ENCODE measurements around the gene SPHK2.
A peak's percentile ranks its signal among the peaks of the same experiment; 100 is the strongest.

The SPHK2 gene

GRCh38 chr19:48623556-48624066, 4.3 kb downstream of the SPHK2 start:
- no peaks in the 10 kb centered on the region for H3K9me2 ChIP-seq (replicated peaks; ENCODE audit: control insufficient read depth, low read length)
- H3K27ac ChIP-seq (ENCODE audit: low read depth, low read length) = peak overlapping the region; percentile 32
- no peaks in the 10 kb centered on the region for H4K20me1 ChIP-seq (ENCODE audit: control insufficient read depth, insufficient read depth, low read depth, low read length)
- H3K27me3 ChIP-seq (ENCODE audit: control insufficient read depth, low read length) = no peaks in the 10 kb centered on the region
- H3K4me3 ChIP-seq (ENCODE audit: low read length) = peak overlapping the region; percentile 78
- H3K79me2 ChIP-seq (ENCODE audit: control insufficient read depth, low read length) = peaks cover 37% of the 10 kb centered on the region
- peaks cover 26% of the 10 kb centered on the region for H3K4me1 ChIP-seq (ENCODE audit: control insufficient read depth, low read length)
- H3F3A ChIP-seq (ENCODE audit: control insufficient read depth, insufficient read depth) = peaks cover 5% of the 10 kb centered on the region
- no peaks in the 10 kb centered on the region for H3K9me3 ChIP-seq (ENCODE audit: control insufficient read depth, insufficient read depth, low read length)
- peaks cover 11% of the 10 kb centered on the region for H3K36me3 ChIP-seq (ENCODE audit: control insufficient read depth, low read length)
- peak overlapping the region; percentile 91 for H3K4me2 ChIP-seq (ENCODE audit: low read length)
- no peak for TF ChIP-seq EZH2phosphoT487 (IDR thresholded peaks at IDR 0.05; ENCODE audit: borderline replicate concordance, low read length)
- no peak for TF ChIP-seq CTCF (IDR thresholded peaks at IDR 0.05; ENCODE audit: low read depth, low read length, poor library complexity, severe bottlenecking)

GRCh38 chr19:48624067-48624594, 4.8 kb downstream of the SPHK2 start:
- peaks cover 33% of the 10 kb centered on the region for H3K79me2 ChIP-seq (ENCODE audit: control insufficient read depth, low read length)
- peak overlapping the region; percentile 32; the same call in 1 of the 2 replicates for H3K27ac ChIP-seq (ENCODE audit: low read depth, low read length)
- no peaks in the 10 kb centered on the region for H3K27me3 ChIP-seq (ENCODE audit: control insufficient read depth, low read length)
- H3K36me3 ChIP-seq (ENCODE audit: control insufficient read depth, low read length) = peaks cover 8% of the 10 kb centered on the region
- H3K9me2 ChIP-seq (replicated peaks; ENCODE audit: control insufficient read depth, low read length) = no peaks in the 10 kb centered on the region
- peaks cover 26% of the 10 kb centered on the region for H3K4me1 ChIP-seq (ENCODE audit: control insufficient read depth, low read length)
- no peaks in the 10 kb centered on the region for H4K20me1 ChIP-seq (ENCODE audit: control insufficient read depth, insufficient read depth, low read depth, low read length)
- no peaks in the 10 kb centered on the region for H3K9me3 ChIP-seq (ENCODE audit: control insufficient read depth, insufficient read depth, low read length)
- peak overlapping the region; percentile 78 for H3K4me3 ChIP-seq (ENCODE audit: low read length)
- TF ChIP-seq CTCF (IDR thresholded peaks at IDR 0.05; ENCODE audit: low read depth, low read length, poor library complexity, severe bottlenecking) = no peak
- TF ChIP-seq EZH2phosphoT487 (IDR thresholded peaks at IDR 0.05; ENCODE audit: borderline replicate concordance, low read length) = no peak
- peaks cover 4% of the 10 kb centered on the region for H3F3A ChIP-seq (ENCODE audit: control insufficient read depth, insufficient read depth)
- H3K4me2 ChIP-seq (ENCODE audit: low read length) = peak overlapping the region; percentile 91

GRCh38 chr19:48624791-48625723, 5.8 kb downstream of the SPHK2 start:
- Histone ChIP-seq H3K9me2 (replicated peaks; ENCODE audit: control insufficient read depth, low read length) (no peaks in the 10 kb centered on the region), H3F3A (ENCODE audit: control insufficient read depth, insufficient read depth) (peaks cover 4% of the 10 kb centered on the region), H3K4me1 (ENCODE audit: control insufficient read depth, low read length) (peaks cover 22% of the 10 kb centered on the region), H4K20me1 (ENCODE audit: control insufficient read depth, insufficient read depth, low read depth, low read length) (no peaks in the 10 kb centered on the region), H3K4me2 (ENCODE audit: low read length) (peak overlapping the region; percentile 91), H3K79me2 (ENCODE audit: control insufficient read depth, low read length) (peaks cover 26% of the 10 kb centered on the region), H3K9me3 (ENCODE audit: control insufficient read depth, insufficient read depth, low read length) (no peaks in the 10 kb centered on the region), H3K36me3 (ENCODE audit: control insufficient read depth, low read length) (peaks cover 18% of the 10 kb centered on the region), H3K27me3 (ENCODE audit: control insufficient read depth, low read length) (no peaks in the 10 kb centered on the region), H3K4me3 (ENCODE audit: low read length) (peak overlapping the region; percentile 78), H3K27ac (ENCODE audit: low read depth, low read length) (no peak overlapping the region)
- TF ChIP-seq CTCF (IDR thresholded peaks at IDR 0.05; ENCODE audit: low read depth, low read length, poor library complexity, severe bottlenecking) = no peak
- no peak for TF ChIP-seq EZH2phosphoT487 (IDR thresholded peaks at IDR 0.05; ENCODE audit: borderline replicate concordance, low read length)

All from DOHH2 (cell line).